RCC 7860 (cell line): ENCODE results near the gene MTSS2.
"Not testable (repeated sequence)": the region's sequence is repeated elsewhere in the genome, so short reads cannot be mapped to it uniquely, and the experiment has no call there.

ENCODE experiments used
- DNase-seq: peaks from one replicate; pipeline ENCODE4 v3.0.0-alpha.2; 2015; ENCODE audit warnings: low spot score
- FAIRE-seq: peaks from 2 replicates; lab custom pipeline; 2012; peaks lifted over from hg19 to GRCh38; lab: Jason Lieb, UNC

Gene MTSS2

GRCh38 chr16:70676675-70677498 is 9.0 kb downstream of the MTSS2 start:
- no peak for FAIRE-seq

GRCh38 chr16:70675851-70676513 is 9.9 kb downstream of the MTSS2 start:
- DNase-seq (no peak), FAIRE-seq (no peak)

More at GRCh38 chr16:70676675-70677498, 9.0 kb downstream of the MTSS2 start:
- DNase-seq = no peak

GRCh38 chr16:70674221-70675014 is 11.4 kb downstream of the MTSS2 start:
- FAIRE-seq = no peak
- no peak for DNase-seq

GRCh38 chr16:70670938-70671337 is 14.9 kb downstream of the MTSS2 start:
- FAIRE-seq, DNase-seq: not testable (repeated sequence)

GRCh38 chr16:70670175-70670574 is 15.7 kb downstream of the MTSS2 start:
- DNase-seq (no peak), FAIRE-seq (no peak)

GRCh38 chr16:70665806-70666735 is 19.8 kb downstream of the MTSS2 start:
- DNase-seq (no peak), FAIRE-seq (no peak)

- DNase-seq (no peak), FAIRE-seq (no peak)
Observed at GRCh38 chr16:70665113-70665694, 20.6 kb downstream of the MTSS2 start.

GRCh38 chr16:70664325-70665112 is 21.3 kb downstream of the MTSS2 start:
- FAIRE-seq (no peak), DNase-seq (no peak)

GRCh38 chr16:70663524-70664324 is 22.1 kb downstream of the MTSS2 start:
- DNase-seq (no peak), FAIRE-seq (no peak)

- FAIRE-seq (no peak), DNase-seq (no peak)
Observed at GRCh38 chr16:70662991-70663523, 22.8 kb downstream of the MTSS2 start.

GRCh38 chr16:70661918-70662641 is 23.8 kb downstream of the MTSS2 start:
- DNase-seq = no peak
- FAIRE-seq = no peak

GRCh38 chr16:70661534-70661917 is 24.3 kb downstream of the MTSS2 start:
- DNase-seq (no peak), FAIRE-seq (no peak)

- FAIRE-seq (no peak), DNase-seq (no peak)
Observed at GRCh38 chr16:70660672-70661350, 25.0 kb downstream of the MTSS2 start.

- no peak for FAIRE-seq
Observed at GRCh38 chr16:70659953-70660671, 25.7 kb downstream of the MTSS2 start.

GRCh38 chr16:70659546-70659945 is 26.3 kb downstream of the MTSS2 start:
- no peak for FAIRE-seq

More at GRCh38 chr16:70659953-70660671, 25.7 kb downstream of the MTSS2 start:
- DNase-seq = no peak

GRCh38 chr16:70658921-70659320 is 26.9 kb downstream of the MTSS2 start:
- DNase-seq (no peak), FAIRE-seq (no peak)

More at GRCh38 chr16:70659546-70659945, 26.3 kb downstream of the MTSS2 start:
- DNase-seq = no peak
